Measurements from ENCODE around the gene HBZ.
"Not testable (repeated sequence)": the region's sequence is repeated elsewhere in the genome, so short reads cannot be mapped to it uniquely, and the experiment has no call there.

Gene HBZ

DNA sequence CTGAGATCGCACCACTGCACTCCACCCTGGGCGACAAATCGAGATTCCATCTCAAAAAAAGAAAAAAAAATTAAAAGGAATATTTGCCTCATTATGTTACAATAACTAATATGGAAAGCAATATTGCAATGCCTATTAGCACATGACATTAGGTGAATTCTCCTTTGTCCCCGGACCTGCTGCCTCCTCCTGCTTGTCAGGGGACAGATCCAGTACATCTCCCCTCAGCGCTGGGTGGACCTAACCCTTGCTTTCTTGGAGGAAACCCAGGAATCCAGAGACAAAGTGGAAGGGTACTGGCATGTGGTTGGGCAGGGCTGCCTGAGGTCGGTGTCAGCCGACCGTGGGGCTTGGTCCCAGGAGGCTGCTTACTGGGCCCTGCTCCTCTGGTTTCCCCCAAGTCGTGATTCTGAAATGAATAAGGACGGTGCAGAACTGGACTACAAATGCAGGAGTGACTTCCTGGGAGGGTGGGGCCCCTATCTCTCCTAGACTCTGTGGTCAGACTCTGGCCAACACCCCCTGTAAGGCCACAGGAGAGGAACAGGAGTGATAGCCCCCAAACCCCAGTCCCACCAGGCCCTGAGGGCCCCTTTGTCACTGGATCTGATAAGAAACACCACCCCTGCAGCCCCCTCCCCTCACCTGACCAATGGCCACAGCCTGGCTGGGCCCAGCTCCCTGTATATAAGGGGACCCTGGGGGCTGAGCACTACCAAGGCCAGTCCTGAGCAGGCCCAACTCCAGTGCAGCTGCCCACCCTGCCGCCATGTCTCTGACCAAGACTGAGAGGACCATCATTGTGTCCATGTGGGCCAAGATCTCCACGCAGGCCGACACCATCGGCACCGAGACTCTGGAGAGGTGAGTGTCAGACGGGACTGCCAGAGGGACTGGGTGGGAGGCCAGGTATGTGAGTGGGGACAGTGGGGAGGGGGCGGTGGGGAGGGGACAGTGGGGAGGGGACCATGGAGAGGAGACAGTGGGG, at the start of gene HBZ:
TSS of gene HBZ (plus strand) at position 504 of the 988 bp plus-strand sequence. CDS start at position 770, 266 bp downstream.
- DNase-seq = no peak

GRCh38 chr16:104355-104754, 48.1 kb upstream of the HBZ start:
- no peak for DNase-seq

DNA sequence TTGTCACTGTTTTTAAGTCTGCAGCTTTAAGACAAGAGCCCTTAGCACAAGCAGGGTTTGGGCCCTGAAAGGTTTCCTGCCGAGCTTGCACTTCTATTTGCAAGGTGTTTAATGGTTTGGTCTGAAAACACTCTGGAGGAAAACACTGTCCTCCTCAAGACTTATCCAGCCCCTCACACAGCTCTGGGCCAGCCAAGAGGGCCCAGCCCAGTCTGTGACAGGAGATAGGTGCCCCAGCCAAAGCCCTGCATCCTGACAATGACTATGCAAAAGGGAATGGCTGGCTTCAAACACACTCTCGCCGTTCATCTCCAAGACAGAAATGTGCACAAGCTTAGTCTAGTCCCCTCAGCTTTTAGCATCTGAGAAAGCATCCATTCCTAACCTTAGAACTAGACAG, 47.5 kb upstream of the HBZ start:
- peak; percentile 96 for DNase-seq

DNA sequence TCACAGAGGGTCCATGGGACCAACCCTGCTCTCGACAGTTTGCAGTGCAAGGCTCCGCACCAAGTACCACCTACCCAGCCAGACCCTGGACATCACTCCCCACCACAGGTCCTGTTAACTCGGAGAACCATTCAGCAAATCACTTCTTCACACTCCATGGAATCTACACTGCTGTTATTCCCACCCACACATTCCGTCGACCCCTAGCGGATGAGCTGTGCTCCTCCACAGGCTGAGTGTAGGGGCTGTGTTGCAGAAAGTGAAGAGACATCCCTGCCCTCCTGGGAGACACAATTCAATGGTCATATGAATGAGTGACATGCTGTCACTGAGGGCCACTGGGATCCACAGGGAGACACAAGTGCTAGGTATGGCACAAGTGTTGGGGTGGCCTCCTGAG, 46.9 kb upstream of the HBZ start:
- peak; percentile 23 for DNase-seq

- DNase-seq = peak; percentile 91
Observed at GRCh38 chr16:106623-107324, 45.7 kb upstream of the HBZ start.

- no peak for DNase-seq
Observed at GRCh38 chr16:112153-112840, 40.1 kb upstream of the HBZ start.

DNA sequence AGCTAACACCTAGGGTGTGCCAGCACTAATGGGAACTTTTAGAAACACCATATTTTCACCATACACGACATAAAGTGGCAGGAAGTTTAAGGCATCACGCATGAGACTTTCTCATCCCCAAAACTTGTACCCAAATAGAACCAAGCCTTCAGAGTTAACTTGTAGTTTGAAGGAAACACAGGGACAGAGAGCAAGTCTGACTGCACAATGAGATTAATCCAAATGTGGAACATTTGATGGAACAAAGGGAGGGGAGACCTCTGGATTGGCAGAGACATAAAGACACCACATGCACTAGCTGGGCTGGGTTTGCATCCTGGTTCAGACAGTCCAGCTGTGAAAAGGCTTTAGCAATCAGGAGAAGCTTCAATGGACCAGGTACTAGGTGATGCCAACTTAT, 38.1 kb upstream of the HBZ start:
- peak; percentile 52 for DNase-seq

- DNase-seq = no peak
Observed at GRCh38 chr16:116015-116414, 36.4 kb upstream of the HBZ start.

- DNase-seq = peak; percentile 92
Observed at GRCh38 chr16:117379-118365, 34.8 kb upstream of the HBZ start.

DNA sequence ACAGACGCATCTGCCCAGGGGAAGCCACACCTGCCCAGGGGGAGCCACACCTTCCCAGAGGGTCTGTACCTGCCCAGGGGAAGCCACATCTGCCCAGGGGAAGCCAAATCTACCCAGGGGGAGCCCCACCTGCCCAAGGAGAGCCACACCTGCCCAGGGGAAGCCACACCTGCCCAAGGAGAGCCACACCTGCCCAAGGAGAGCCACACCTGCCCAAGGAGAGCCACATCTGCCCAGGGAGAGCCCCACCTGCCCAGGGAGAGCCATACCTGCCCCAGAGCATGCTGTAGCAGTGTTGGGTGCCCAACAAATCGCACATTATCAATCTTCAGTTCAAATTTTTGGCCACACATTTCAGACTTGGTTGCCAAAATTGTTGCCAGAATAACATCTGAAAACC, 33.6 kb upstream of the HBZ start:
- no peak for DNase-seq

DNA sequence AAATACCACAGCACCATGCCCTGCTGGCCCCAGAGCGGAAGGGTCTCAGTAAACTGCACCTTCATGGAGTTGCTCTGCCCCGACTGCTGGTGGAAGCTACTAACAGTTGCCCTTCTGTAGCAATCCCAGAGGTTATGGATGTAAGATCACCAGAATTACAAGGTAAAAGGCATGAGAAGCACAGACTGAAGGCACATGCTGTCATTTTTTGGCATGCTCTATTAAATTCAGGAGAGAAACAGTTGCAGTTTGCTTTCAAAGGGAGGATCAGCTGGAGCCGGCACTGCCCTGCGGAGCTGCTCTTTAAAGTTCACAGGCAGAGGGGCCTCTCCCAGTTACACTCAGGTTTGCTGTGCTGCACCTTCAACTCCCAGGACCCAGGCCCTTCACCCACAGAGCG, 33.1 kb upstream of the HBZ start:
- DNase-seq = peak; percentile 26

GRCh38 chr16:119835-120491, 32.5 kb upstream of the HBZ start:
- peak; percentile 94 for DNase-seq

- DNase-seq = peak; percentile 62
Observed at GRCh38 chr16:120756-121155, 31.7 kb upstream of the HBZ start.

GRCh38 chr16:122361-122760, 30.1 kb upstream of the HBZ start:
- DNase-seq = no peak

DNA sequence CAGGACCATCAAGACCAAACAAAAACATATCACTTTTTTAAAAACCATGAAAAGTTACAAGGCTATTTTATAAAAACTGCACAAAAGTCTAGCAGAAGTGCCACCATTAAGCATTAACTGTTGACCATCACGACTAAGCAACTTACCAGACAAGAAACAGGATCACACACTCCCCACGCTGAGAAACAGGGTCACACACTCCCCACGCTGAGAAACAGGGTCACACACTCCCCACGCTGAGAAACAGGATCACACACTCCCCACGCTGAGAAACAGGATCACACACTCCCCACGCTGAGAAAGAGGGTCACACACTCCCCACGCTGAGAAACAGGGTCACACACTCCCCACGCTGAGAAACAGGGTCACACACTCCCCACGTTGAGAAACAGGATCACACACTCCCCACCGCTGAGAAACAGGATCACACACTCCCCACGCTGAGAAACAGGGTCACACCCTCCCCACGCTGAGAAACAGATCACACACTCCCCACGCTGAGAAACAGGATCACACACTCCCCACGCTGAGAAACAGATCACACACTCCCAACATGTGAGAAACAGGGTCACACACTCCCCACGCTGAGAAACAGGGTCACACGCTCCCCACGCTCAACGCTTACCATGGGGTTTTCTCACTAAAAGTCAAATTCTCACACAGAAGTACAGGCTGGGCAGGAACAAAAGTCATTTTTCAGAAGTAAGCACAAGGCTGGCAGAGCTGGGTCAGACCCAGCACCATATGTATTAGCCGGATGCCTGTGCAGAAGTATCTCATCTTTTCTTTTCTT, 28.7 kb upstream of the HBZ start:
- not testable (repeated sequence) for DNase-seq

DNA sequence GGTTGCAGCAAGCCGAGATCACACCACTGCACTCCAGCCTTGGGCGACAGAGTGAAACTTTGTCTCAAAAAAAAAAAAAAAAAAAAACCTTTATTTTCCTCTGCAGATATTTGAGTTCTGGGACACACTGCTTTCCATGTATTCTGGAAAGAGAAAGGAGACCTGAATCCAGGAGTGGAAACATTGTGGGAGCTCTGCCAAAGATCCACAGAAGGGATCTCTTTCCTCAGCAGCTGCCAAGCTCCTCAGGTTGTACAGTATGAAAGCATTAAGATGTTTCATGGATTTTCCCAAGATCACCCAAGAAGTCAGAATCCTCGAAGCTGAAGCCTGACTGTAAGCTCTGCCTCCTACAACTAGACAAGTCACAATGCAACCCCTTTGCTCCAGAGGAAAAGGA, 27.4 kb upstream of the HBZ start:
- DNase-seq = no peak

DNA sequence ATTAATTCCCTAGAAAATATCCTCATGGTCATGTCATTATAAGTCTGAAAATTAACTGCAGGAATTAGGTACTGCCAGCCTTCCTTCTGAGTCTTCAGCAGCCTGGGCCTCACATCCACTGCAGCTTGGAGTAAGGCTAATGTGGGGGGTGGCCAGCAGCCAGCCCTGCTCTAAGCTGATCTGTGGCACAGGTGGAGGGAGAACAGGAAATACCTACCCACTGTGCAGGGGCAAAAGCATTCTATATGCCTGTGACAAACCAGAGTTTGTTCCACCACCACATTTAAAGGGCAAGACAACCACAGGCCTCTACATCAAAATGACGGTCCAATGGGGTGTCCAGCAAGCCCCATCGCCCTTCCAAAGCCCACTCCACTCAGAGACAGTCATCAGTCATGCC, 23.4 kb upstream of the HBZ start:
- no peak for DNase-seq

- no peak for DNase-seq
Observed at GRCh38 chr16:130533-131173, 21.8 kb upstream of the HBZ start.

DNA sequence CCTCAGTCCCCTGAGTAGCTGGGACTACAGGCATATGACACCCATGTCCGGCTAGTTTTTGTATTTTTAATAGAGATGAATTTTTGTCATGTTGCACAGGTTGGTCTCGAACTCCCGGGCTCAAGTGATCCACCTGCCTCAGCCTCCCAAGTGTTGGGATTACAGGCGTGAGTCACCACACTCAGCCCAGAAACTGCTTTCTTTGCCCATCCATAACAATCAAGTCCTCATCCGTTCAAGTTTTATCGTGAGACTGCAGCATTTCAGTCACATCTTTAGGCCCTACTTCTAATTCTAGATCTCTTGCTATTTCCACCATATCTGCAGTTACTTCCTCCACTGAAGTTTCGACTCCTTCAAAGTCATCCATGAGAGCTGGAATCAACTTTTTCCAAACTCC, 20.3 kb upstream of the HBZ start:
- DNase-seq = no peak

- peak; percentile 67 for DNase-seq
Observed at GRCh38 chr16:133716-134115, 18.7 kb upstream of the HBZ start.
